H1 (cell line): ENCODE results near the gene MZF1. TPM values are rescaled to one million over a fixed set of nuclear protein-coding genes. Genes with fewer than 3 reads are reported as not detected.

Source experiments
- ASH2L ChIP-seq: fragments of 200-600, 300-600 bp; sonication (generic); IDR thresholded peaks from one replicate; pipeline ENCODE4 v1.7.1; 2017; ENCODE audit warnings: low read length
- ATF3 ChIP-seq: IDR thresholded peaks from 2 replicates; pipeline ENCODE4 v1.6.1; 2011; ENCODE audit warnings: low read depth, mild to moderate bottlenecking, low read length; ENCODE audit not compliant: insufficient read depth
- BRCA1 ChIP-seq: IDR thresholded peaks from 2 replicates; pipeline ENCODE4 v1.6.1; 2012; ENCODE audit warnings: low read depth, low read length, improper control_type of control experiment
- CBX5 ChIP-seq: fragments of 300-800, 300-1000 bp; sonication (generic); IDR thresholded peaks from 2 replicates; pipeline ENCODE4 v1.7.1; 2016; ENCODE audit warnings: antibody characterized with exemption, low read length, low read depth
- CEBPB ChIP-seq: IDR thresholded peaks from 2 replicates; pipeline ENCODE4 v1.6.1; 2012; ENCODE audit warnings: low read depth, low read length
- CHD1 ChIP-seq: IDR thresholded peaks from 2 replicates; pipeline ENCODE4 v1.6.1; 2012; ENCODE audit warnings: low read depth, low read length, improper control_type of control experiment
- CTBP2 ChIP-seq: IDR thresholded peaks from 2 replicates; pipeline ENCODE4 v1.7.0; 2011; ENCODE audit warnings: borderline replicate concordance, mild to moderate bottlenecking, moderate library complexity, mixed read lengths, low read length; ENCODE audit not compliant: insufficient read depth, insufficient read length
- EGR1 ChIP-seq: IDR thresholded peaks from 2 replicates; pipeline ENCODE4 v1.6.1; 2011; ENCODE audit warnings: low read depth, low read length, borderline replicate concordance
- GTF2F1 ChIP-seq: IDR thresholded peaks from 2 replicates; pipeline ENCODE4 v1.6.1; 2012; ENCODE audit warnings: low read depth, low read length, improper control_type of control experiment, borderline replicate concordance
- JUN ChIP-seq: IDR thresholded peaks from 2 replicates; pipeline ENCODE4 v1.6.1; 2011; ENCODE audit warnings: low read depth, mild to moderate bottlenecking, improper control_type of control experiment, low read length
- KDM4A ChIP-seq: IDR thresholded peaks from one replicate; pipeline ENCODE4 v1.7.1; 2012; ENCODE audit warnings: low read depth, mild to moderate bottlenecking, moderate library complexity, low read length, inconsistent platforms; ENCODE audit not compliant: severe bottlenecking
- KDM5A ChIP-seq: fragments of 200-600 bp; IDR thresholded peaks from 2 replicates; pipeline ENCODE4 v1.7.1; 2012; ENCODE audit warnings: mild to moderate bottlenecking, low read length, inconsistent platforms, mixed read lengths
- MAFK ChIP-seq: IDR thresholded peaks from 2 replicates; pipeline ENCODE4 v1.6.1; 2012; ENCODE audit warnings: low read depth, mild to moderate bottlenecking, improper control_type of control experiment, low read length
- PHF8 ChIP-seq: fragments of 200-600 bp; sonication (generic); conservative IDR thresholded peaks from 2 replicates; pipeline ENCODE4 v1.7.1; 2012; ENCODE audit warnings: low read depth, mild to moderate bottlenecking, inconsistent platforms, low read length, moderate library complexity
- POLR2A ChIP-seq, 2 experiments: IDR thresholded peaks; 1 replicate in 1 of 2; 2 replicates in 1 of 2; pipeline ENCODE4 v1.6.1; 2011; ENCODE audit warnings: low read depth in 2 of 2, low read length in 2 of 2, mild to moderate bottlenecking in 2 of 2; ENCODE audit errors: control extremely low read depth in 1 of 2
- RNF2 ChIP-seq: fragments of 200-900, 300-1000 bp; sonication (generic); IDR thresholded peaks from 2 replicates; pipeline ENCODE4 v1.7.1; 2016; ENCODE audit warnings: borderline replicate concordance, low read depth, mild to moderate bottlenecking, antibody characterized with exemption, low read length; ENCODE audit not compliant: poor library complexity, severe bottlenecking; ENCODE audit errors: missing control alignments
- SIRT6 ChIP-seq: IDR thresholded peaks from one replicate; pipeline ENCODE4 v1.7.1; 2012; ENCODE audit warnings: low read length, inconsistent platforms
- SUZ12 ChIP-seq: fragments of 200-600 bp; sonication (generic); IDR thresholded peaks from 2 replicates; pipeline ENCODE4 v1.6.1; 2012; ENCODE audit warnings: mild to moderate bottlenecking, inconsistent platforms, low read length, moderate library complexity, mixed read lengths
- TEAD4 ChIP-seq: IDR thresholded peaks from 2 replicates; pipeline ENCODE4 v1.6.1; 2012; ENCODE audit warnings: low read depth, low read length, inconsistent platforms, mixed read lengths
- YY1 ChIP-seq: IDR thresholded peaks from 2 replicates; pipeline ENCODE4 v1.6.1; 2011; ENCODE audit warnings: low read depth, mild to moderate bottlenecking, low read length
- polyA plus RNA-seq, 7 experiments: library from polyadenylated mRNA; depleted of rRNA in 3 of 7; stranded (reverse) in 5 of 7; unstranded in 2 of 7; fragments of >200 nt in 5 of 7; fragments of 200-250 nt in 2 of 7; gene quantifications; 1 replicate in 5 of 7; 2 replicates in 1 of 7; 4 replicates in 1 of 7; pipeline versions ENCODE4 v1.2.1 to v1.2.3, GENCODE V29; 2011 to 2013; ENCODE audit warnings: missing spikeins in 2 of 7, mixed read lengths in 2 of 7
- total RNA-seq: library from RNA; stranded (reverse); fragmentation: NEBNext Ultra II Directional; extraction: Animal tissue kit (Norgen Biotek cat#: 25700); gene quantifications from 2 replicates; pipeline ENCODE4 v1.2.1, GENCODE V29; 2021
- TF ChIP-seq, protein P1 (sequence below): IDR thresholded peaks from 2 replicates; pipeline ENCODE4 v1.6.1; 2012; ENCODE audit warnings: inconsistent platforms
- TF ChIP-seq, protein P2 (sequence below): IDR thresholded peaks from 2 replicates; pipeline ENCODE4 v1.6.1; 2011; ENCODE audit warnings: low read length, improper control_type of control experiment

Gene MZF1
- total and polyA plus RNA-seq, 2 of the 8 experiments (the other 6 are each of a cell fraction or from before 2014, with no cell fraction given): 15.2 to 25.0 TPM

DNA sequence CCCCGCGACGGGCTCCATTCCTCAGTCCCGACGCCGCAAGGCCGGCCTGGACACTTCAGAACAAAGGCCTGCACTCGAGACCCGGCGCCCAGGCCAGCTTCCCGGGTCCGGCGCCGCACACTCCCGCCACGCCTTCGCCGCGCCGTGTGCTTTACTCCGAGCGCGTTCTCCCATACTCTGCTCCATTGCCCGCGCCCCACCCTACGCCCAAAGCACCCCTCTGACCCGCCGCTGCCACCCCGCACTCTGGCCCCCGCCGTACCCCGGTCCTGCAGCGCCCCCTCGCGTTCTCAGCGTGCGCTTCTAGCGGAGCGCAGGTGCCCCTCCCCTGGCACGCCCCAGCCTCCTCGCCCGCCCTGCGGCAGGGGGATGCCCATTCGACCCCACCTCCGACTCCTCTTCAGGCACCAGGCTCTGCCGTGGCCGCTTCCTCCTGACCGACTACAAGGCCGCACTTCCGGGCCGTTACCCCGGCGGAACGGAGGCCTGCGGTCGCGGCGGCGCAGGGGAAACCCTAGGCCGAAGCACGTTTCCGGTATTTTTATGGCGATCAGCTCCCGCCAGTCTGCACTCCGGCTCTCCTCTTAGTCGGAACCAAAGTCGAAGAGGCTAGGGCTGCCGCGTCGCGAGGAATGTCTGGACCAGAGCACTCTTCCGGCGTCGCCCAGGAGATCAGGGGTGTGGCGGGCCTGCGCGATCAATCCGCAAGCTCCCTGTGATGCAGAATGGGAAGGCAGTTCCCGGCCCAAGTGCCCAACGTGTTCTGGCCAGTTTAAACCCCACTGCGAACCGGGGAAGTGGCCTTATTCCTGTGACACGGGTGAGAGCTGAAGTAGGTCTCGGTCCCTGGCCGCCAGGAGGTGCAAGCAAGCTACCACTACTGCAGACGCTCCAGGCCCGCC is 53.5 kb downstream of the MZF1 start, which contains the start of gene ZBTB45 (continued):
- TF ChIP-seq EGR1: no peak; the same call in 1 of the 2 replicates
- TF ChIP-seq POLR2A (IDR thresholded peaks at IDR 0.05; ENCODE audit: control extremely low read depth in 1 of 2, low read depth in 2 of 2, low read length in 2 of 2): peak; percentile 8 to 37; a peak in 2 of 3 replicates
- TF ChIP-seq, protein P1, sequence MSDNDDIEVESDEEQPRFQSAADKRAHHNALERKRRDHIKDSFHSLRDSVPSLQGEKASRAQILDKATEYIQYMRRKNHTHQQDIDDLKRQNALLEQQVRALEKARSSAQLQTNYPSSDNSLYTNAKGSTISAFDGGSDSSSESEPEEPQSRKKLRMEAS: peak; percentile 61
- TF ChIP-seq YY1: peak; percentile 89
- peak; percentile 70 for TF ChIP-seq PHF8
- TF ChIP-seq RNF2: no peak
- TF ChIP-seq BRCA1: peak; percentile 54; the same call in 1 of the 2 replicates
- peak; percentile 89 for TF ChIP-seq TEAD4
- TF ChIP-seq JUN: peak; percentile 33; the same call in 1 of the 2 replicates
- TF ChIP-seq SIRT6: no peak
- peak; percentile 24; the same call in 1 of the 2 replicates for TF ChIP-seq GTF2F1
- TF ChIP-seq CHD1: no peak
- peak; percentile 93 for TF ChIP-seq KDM5A
- TF ChIP-seq SUZ12: no peak
- TF ChIP-seq, protein P2, sequence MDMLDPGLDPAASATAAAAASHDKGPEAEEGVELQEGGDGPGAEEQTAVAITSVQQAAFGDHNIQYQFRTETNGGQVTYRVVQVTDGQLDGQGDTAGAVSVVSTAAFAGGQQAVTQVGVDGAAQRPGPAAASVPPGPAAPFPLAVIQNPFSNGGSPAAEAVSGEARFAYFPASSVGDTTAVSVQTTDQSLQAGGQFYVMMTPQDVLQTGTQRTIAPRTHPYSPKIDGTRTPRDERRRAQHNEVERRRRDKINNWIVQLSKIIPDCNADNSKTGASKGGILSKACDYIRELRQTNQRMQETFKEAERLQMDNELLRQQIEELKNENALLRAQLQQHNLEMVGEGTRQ: no peak
- TF ChIP-seq CEBPB: 0 out of 2 replicates have a peak, but pooled peaks have one; percentile 1
- TF ChIP-seq CBX5: no peak
- peak; percentile 97 for TF ChIP-seq ASH2L
- no peak for TF ChIP-seq KDM4A
- TF ChIP-seq CTBP2: peak; percentile 79
- TF ChIP-seq ATF3: no peak
- TF ChIP-seq MAFK: peak; percentile 7; the same call in 1 of the 2 replicates
